GM21529 (cell line): ENCODE results near the gene HLA-G.
"Not testable (repeated sequence)": the region's sequence is repeated elsewhere in the genome, so short reads cannot be mapped to it uniquely, and the experiment has no call there.

Source experiments
- ATAC-seq: cut with Tn5 transposase; IDR thresholded peaks from one replicate; pipeline ENCODE4 v1.9.1; 2021; ENCODE audit not compliant: unreplicated experiment

The HLA-G gene

GRCh38 chr6:29864037-29864810 lies 36.6 kb downstream of the HLA-G start:
- ATAC-seq: no peak

GRCh38 chr6:29865631-29866030 lies 38.0 kb downstream of the HLA-G start:
- ATAC-seq: no peak

- ATAC-seq: no peak
Observed at GRCh38 chr6:29870104-29870503, 42.5 kb downstream of the HLA-G start.

GRCh38 chr6:29872791-29873190 lies 45.2 kb downstream of the HLA-G start:
- ATAC-seq: no peak

- no peak for ATAC-seq
Observed at GRCh38 chr6:29875257-29875656, 47.6 kb downstream of the HLA-G start.

- ATAC-seq: not testable (repeated sequence)
Observed at GRCh38 chr6:29875734-29876133, 48.1 kb downstream of the HLA-G start.
